M059J (cell line): Measurements from ENCODE around the gene RAD51B. TPM values are rescaled to one million over a fixed set of nuclear protein-coding genes. Genes with fewer than 3 reads are reported as not detected.

Experiments
- DNase-seq: peaks from one replicate; pipeline ENCODE4 v3.0.0-alpha.2; 2012; ENCODE audit warnings: low read depth
- total RNA-seq: library from RNA; depleted of rRNA; stranded (reverse); fragments of >200 nt; shearing (Covaris generic); gene quantifications from 2 replicates; pipeline ENCODE4 v1.2.3, GENCODE V29; 2014

The RAD51B gene
- total RNA-seq, 1 experiment from 2014 or later = 19.0 TPM

GRCh38 chr14:67892466-67893100 is 73.0 kb downstream of the RAD51B start:
- DNase-seq = peak; percentile 23

GRCh38 chr14:67900231-67900630 is 80.7 kb downstream of the RAD51B start:
- no peak for DNase-seq

GRCh38 chr14:67908052-67908754 is 88.6 kb downstream of the RAD51B start:
- DNase-seq = peak; percentile 8

GRCh38 chr14:67911562-67911961 is 92.0 kb downstream of the RAD51B start:
- no peak for DNase-seq

- DNase-seq = no peak
Observed at GRCh38 chr14:67916430-67916829, 96.9 kb downstream of the RAD51B start.

- no peak for DNase-seq
Observed at GRCh38 chr14:67917006-67917405, 97.4 kb downstream of the RAD51B start.

- DNase-seq = no peak
Observed at GRCh38 chr14:67918838-67919237, 99.3 kb downstream of the RAD51B start.

GRCh38 chr14:67919259-67920032 is 99.9 kb downstream of the RAD51B start:
- no peak for DNase-seq

GRCh38 chr14:67926821-67927220 is 107.2 kb downstream of the RAD51B start:
- DNase-seq = no peak

GRCh38 chr14:67927244-67927643 is 107.7 kb downstream of the RAD51B start:
- no peak for DNase-seq

GRCh38 chr14:67928375-67928774 is 108.8 kb downstream of the RAD51B start:
- DNase-seq = no peak

- no peak for DNase-seq
Observed at GRCh38 chr14:67932708-67933246, 113.2 kb downstream of the RAD51B start.

GRCh38 chr14:67933266-67933665 is 113.7 kb downstream of the RAD51B start:
- no peak for DNase-seq

- peak; percentile 79 for DNase-seq
Observed at GRCh38 chr14:67934087-67934486, 114.5 kb downstream of the RAD51B start.

- no peak for DNase-seq
Observed at GRCh38 chr14:67934862-67935261, 115.3 kb downstream of the RAD51B start.

- no peak for DNase-seq
Observed at GRCh38 chr14:67935371-67935770, 115.8 kb downstream of the RAD51B start.

- no peak for DNase-seq
Observed at GRCh38 chr14:67938071-67938470, 118.5 kb downstream of the RAD51B start.

- DNase-seq = peak; percentile 64
Observed at GRCh38 chr14:67940486-67941455, 121.2 kb downstream of the RAD51B start.

- DNase-seq = peak; percentile 57
Observed at GRCh38 chr14:67941456-67942018, 122.0 kb downstream of the RAD51B start.

- DNase-seq = no peak
Observed at GRCh38 chr14:67942080-67942710, 122.6 kb downstream of the RAD51B start.
